ENCODE results near the gene CHD6. TPM values are rescaled to one million over a fixed set of nuclear protein-coding genes. Genes with fewer than 3 reads are reported as not detected.

The CHD6 gene
- total RNA-seq, 1 experiment from 2014 or later: 51.1 TPM

DNA sequence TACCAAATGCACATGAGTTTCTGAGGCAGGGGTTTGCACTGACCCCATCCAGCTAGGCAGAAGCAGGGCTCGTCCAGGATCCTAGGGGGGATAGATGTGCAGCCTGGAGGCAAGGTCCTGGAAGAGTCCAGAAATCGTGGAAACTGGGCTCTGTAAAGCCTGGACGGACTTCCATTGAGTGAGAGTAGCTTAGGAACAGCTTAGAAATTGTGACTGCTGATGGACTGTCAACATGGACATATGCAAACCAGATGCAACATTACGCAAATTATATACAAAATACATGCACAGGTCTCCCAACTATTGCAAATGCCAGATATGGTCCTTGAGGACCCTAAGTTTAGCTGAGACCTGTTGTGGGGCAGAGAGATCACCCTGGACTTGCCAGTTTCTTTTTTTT lies 246.8 kb downstream of the CHD6 start:
- intact Hi-C loops (cut with micrococcal nuclease; ENCODE audit: unreplicated experiment): no loop called here
- no peaks in the 10 kb centered on the region for H3K9me2 ChIP-seq (ENCODE audit: insufficient read depth)
- H3K4me1 ChIP-seq (replicated peaks; ENCODE audit: insufficient read depth): no peaks in the 10 kb centered on the region
- no peak overlapping the region for H3K4me3 ChIP-seq
- no peaks in the 10 kb centered on the region for H3K79me2 ChIP-seq (ENCODE audit: low read depth)
- no peaks in the 10 kb centered on the region for H3K9me3 ChIP-seq (ENCODE audit: insufficient read depth, low read depth)
- POLR2A ChIA-PET (ENCODE audit: unreplicated experiment): no interaction called here
- DNase-seq: no peak
- peaks cover 20% of the 10 kb centered on the region for H3K27me3 ChIP-seq (ENCODE audit: insufficient read depth, low read depth)
- CTCF ChIA-PET: no interaction called here
- no peak for TF ChIP-seq EZH2 (IDR thresholded peaks at IDR 0.05; ENCODE audit: low read depth)
- TF ChIP-seq, protein P1, sequence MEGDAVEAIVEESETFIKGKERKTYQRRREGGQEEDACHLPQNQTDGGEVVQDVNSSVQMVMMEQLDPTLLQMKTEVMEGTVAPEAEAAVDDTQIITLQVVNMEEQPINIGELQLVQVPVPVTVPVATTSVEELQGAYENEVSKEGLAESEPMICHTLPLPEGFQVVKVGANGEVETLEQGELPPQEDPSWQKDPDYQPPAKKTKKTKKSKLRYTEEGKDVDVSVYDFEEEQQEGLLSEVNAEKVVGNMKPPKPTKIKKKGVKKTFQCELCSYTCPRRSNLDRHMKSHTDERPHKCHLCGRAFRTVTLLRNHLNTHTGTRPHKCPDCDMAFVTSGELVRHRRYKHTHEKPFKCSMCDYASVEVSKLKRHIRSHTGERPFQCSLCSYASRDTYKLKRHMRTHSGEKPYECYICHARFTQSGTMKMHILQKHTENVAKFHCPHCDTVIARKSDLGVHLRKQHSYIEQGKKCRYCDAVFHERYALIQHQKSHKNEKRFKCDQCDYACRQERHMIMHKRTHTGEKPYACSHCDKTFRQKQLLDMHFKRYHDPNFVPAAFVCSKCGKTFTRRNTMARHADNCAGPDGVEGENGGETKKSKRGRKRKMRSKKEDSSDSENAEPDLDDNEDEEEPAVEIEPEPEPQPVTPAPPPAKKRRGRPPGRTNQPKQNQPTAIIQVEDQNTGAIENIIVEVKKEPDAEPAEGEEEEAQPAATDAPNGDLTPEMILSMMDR (conservative IDR thresholded peaks at IDR 0.05): no peak
- H4K20me1 ChIP-seq (ENCODE audit: insufficient read depth): no peaks in the 10 kb centered on the region
- H3K27ac ChIP-seq: no peak overlapping the region
- H3K36me3 ChIP-seq (ENCODE audit: low read depth): no peaks in the 10 kb centered on the region
- no peak overlapping the region for H2AFZ ChIP-seq
- no peaks in the 10 kb centered on the region for H3F3A ChIP-seq (ENCODE audit: insufficient read depth, low read depth)
- BruUV-seq (replicated peaks): no TSS peak
- H3K4me2 ChIP-seq: no peak overlapping the region

DNA sequence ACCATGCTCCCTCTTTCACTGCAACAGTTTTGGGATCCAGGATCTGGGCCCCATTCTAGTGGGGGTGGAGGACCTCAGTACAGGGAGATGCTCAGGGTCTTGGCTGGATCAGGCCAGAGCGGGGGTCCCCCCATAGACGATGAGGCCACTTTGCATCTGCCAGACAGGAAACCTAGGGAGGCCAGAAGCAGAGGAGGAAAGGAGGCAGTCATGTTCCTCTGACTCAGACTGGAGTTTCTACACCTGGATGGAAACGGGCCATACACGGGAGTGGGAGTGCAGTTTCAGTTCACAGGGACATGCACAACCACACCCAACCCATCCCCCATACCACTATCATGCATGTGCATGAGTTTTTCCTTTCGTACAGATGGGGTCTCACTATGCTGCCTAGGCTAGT lies 248.0 kb downstream of the CHD6 start:
- no peak for DNase-seq
- no peaks in the 10 kb centered on the region for H4K20me1 ChIP-seq (ENCODE audit: insufficient read depth)
- no peak overlapping the region for H3K27ac ChIP-seq
- peaks cover 11% of the 10 kb centered on the region for H3K27me3 ChIP-seq (ENCODE audit: insufficient read depth, low read depth)
- H3K36me3 ChIP-seq (ENCODE audit: low read depth): no peaks in the 10 kb centered on the region
- H3K9me3 ChIP-seq (ENCODE audit: insufficient read depth, low read depth): no peaks in the 10 kb centered on the region
- H3K4me2 ChIP-seq: no peak overlapping the region
- H2AFZ ChIP-seq: no peak overlapping the region
- no peak for TF ChIP-seq EZH2 (IDR thresholded peaks at IDR 0.05; ENCODE audit: low read depth)
- TF ChIP-seq, protein P1 (conservative IDR thresholded peaks at IDR 0.05): no peak
- no peaks in the 10 kb centered on the region for H3F3A ChIP-seq (ENCODE audit: insufficient read depth, low read depth)
- ChIA-PET CTCF (no interaction called here), POLR2A (ENCODE audit: unreplicated experiment) (no interaction called here)
- H3K4me1 ChIP-seq (replicated peaks; ENCODE audit: insufficient read depth): no peaks in the 10 kb centered on the region
- intact Hi-C loops (cut with micrococcal nuclease; ENCODE audit: unreplicated experiment): no loop called here
- H3K4me3 ChIP-seq: no peak overlapping the region
- H3K79me2 ChIP-seq (ENCODE audit: low read depth): no peaks in the 10 kb centered on the region
- no peaks in the 10 kb centered on the region for H3K9me2 ChIP-seq (ENCODE audit: insufficient read depth)
- BruUV-seq (replicated peaks): no TSS peak

DNA sequence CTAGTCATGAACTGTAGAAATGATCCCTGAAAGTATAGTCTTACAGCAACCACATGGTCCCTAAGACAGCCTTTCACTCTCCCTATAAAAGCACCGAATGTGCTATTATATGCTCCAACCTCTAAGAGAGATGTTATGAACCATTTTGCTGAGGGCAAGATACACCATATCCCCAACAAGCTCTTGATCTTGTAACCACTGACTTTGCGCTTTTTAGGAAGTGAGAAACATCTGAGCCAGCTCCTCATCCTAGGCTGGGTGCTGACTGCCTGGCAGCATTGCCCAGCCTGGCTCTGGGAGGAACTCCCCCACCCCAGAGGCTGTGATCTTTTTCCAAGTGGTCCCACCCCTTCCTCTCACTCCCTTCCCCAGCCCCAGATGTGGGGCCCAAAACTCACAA lies 248.5 kb downstream of the CHD6 start:
- Histone ChIP-seq H3K9me3 (ENCODE audit: insufficient read depth, low read depth) (no peaks in the 10 kb centered on the region), H3K79me2 (ENCODE audit: low read depth) (no peaks in the 10 kb centered on the region), H3K36me3 (ENCODE audit: low read depth) (no peaks in the 10 kb centered on the region), H3K9me2 (ENCODE audit: insufficient read depth) (no peaks in the 10 kb centered on the region), H3K4me3 (no peak overlapping the region), H3K27me3 (ENCODE audit: insufficient read depth, low read depth) (peaks cover 11% of the 10 kb centered on the region), H3K4me1 (replicated peaks; ENCODE audit: insufficient read depth) (no peaks in the 10 kb centered on the region), H4K20me1 (ENCODE audit: insufficient read depth) (no peaks in the 10 kb centered on the region), H3F3A (ENCODE audit: insufficient read depth, low read depth) (no peaks in the 10 kb centered on the region), H3K27ac (no peak overlapping the region), H3K4me2 (no peak overlapping the region), H2AFZ (no peak overlapping the region)
- ChIA-PET POLR2A (ENCODE audit: unreplicated experiment) (no interaction called here), CTCF (no interaction called here)
- TF ChIP-seq, protein P1 (conservative IDR thresholded peaks at IDR 0.05): no peak
- TF ChIP-seq EZH2 (IDR thresholded peaks at IDR 0.05; ENCODE audit: low read depth): no peak
- BruUV-seq (replicated peaks): no TSS peak
- DNase-seq: peak in 1 of 2 experiments; percentile 21
- intact Hi-C loops (cut with micrococcal nuclease; ENCODE audit: unreplicated experiment): no loop called here

Measured in PC-9 (cell line).